Esophagus muscularis mucosa (tissue), 3 donors: ENCODE data around the gene TRAPPC12.

ENCODE experiments used
- CTCF ChIP-seq, 3 experiments: fragments of 200-600 bp in 2 of 3; fragments of 450-650 bp in 1 of 3; sonication (generic) in 2 of 3; IDR thresholded peaks; one replicate each; pipeline ENCODE4 v1.5.1; 2017 to 2019; ENCODE audit warnings: antibody characterized with exemption in 3 of 3, mild to moderate bottlenecking in 2 of 3, moderate library complexity in 1 of 3
- POLR2A ChIP-seq: fragments of 450-650 bp; IDR thresholded peaks from one replicate; pipeline ENCODE4 v1.6.1; 2017; ENCODE audit warnings: antibody characterized with exemption, moderate library complexity, mild to moderate bottlenecking, low read depth

GRCh38 chr2:3446381-3446780 is 66.9 kb downstream of the TRAPPC12 start:
- TF ChIP-seq CTCF (IDR thresholded peaks at IDR 0.05): no peak
- TF ChIP-seq POLR2A: no peak
